HepG2 (cell line): ENCODE measurements around the gene HAP1. TPM values are rescaled to one million over a fixed set of nuclear protein-coding genes. Genes with fewer than 3 reads are reported as not detected.

ENCODE experiments used
- ATF2 ChIP-seq: sonication (generic); formaldehyde crosslinking; IDR thresholded peaks from 2 replicates; pipeline ENCODE4 v1.4.0; 2020; ENCODE audit warnings: missing genetic modification reagents
- ETV5 ChIP-seq: IDR thresholded peaks from 2 replicates; pipeline ENCODE4 v1.6.1; 2018; ENCODE audit warnings: missing biosample characterization, missing genetic modification reagents, inconsistent platforms, borderline replicate concordance
- GTF3A ChIP-seq: sonication (generic); formaldehyde crosslinking; conservative IDR thresholded peaks from 2 replicates; pipeline ENCODE4 v1.4.0; 2020; ENCODE audit warnings: mild to moderate bottlenecking, missing genetic modification reagents
- HOXA5 ChIP-seq: sonication (generic); formaldehyde crosslinking; IDR thresholded peaks from 2 replicates; pipeline ENCODE4 v1.4.0; 2020; ENCODE audit warnings: missing genetic modification reagents
- LCORL ChIP-seq, 2 experiments: fragments of 450-650 bp in 1 of 2; sonication (generic) in 1 of 2; formaldehyde crosslinking in 1 of 2; IDR thresholded peaks; 2 replicates each; pipeline versions ENCODE4 v1.5.0 to v1.6.1; 2017 to 2020; ENCODE audit warnings: antibody characterized with exemption in 1 of 2, missing genetic modification reagents in 1 of 2
- NAIF1 ChIP-seq: sonication (generic); formaldehyde crosslinking; IDR thresholded peaks from 2 replicates; pipeline ENCODE4 v1.5.0; 2020; ENCODE audit warnings: mild to moderate bottlenecking, missing genetic modification reagents, borderline replicate concordance
- PATZ1 ChIP-seq: sonication (generic); formaldehyde crosslinking; IDR thresholded peaks from 2 replicates; pipeline ENCODE4 v1.4.0; 2020; ENCODE audit warnings: missing genetic modification reagents
- PHF21A ChIP-seq: sonication (generic); formaldehyde crosslinking; IDR thresholded peaks from 2 replicates; pipeline ENCODE4 v1.5.0; 2020; ENCODE audit warnings: mild to moderate bottlenecking, missing genetic modification reagents
- POLR2A ChIP-seq, 2 experiments: IDR thresholded peaks; 2 replicates each; pipeline ENCODE4 v1.6.1; 2011; ENCODE audit warnings: low read depth in 2 of 2, low read length in 2 of 2, mild to moderate bottlenecking in 1 of 2, moderate library complexity in 1 of 2; ENCODE audit not compliant: insufficient read depth in 1 of 2
- RARA ChIP-seq: IDR thresholded peaks from 2 replicates; pipeline ENCODE4 v1.6.1; 2016; ENCODE audit warnings: missing genetic modification reagents, missing compliant biosample characterization
- SNAI1 ChIP-seq: sonication (generic); formaldehyde crosslinking; IDR thresholded peaks from 2 replicates; pipeline ENCODE4 v1.5.0; 2020; ENCODE audit warnings: mild to moderate bottlenecking, missing genetic modification reagents, borderline replicate concordance
- SOX6 ChIP-seq, 2 experiments: fragments of 450-650 bp in 1 of 2; sonication (generic) in 1 of 2; formaldehyde crosslinking in 1 of 2; IDR thresholded peaks; 2 replicates each; pipeline versions ENCODE4 v1.4.0 to v1.6.1; 2017 to 2020; ENCODE audit warnings: antibody characterized with exemption in 1 of 2, mild to moderate bottlenecking in 1 of 2, missing genetic modification reagents in 1 of 2
- ZC3H4 ChIP-seq: sonication (generic); formaldehyde crosslinking; IDR thresholded peaks from 2 replicates; pipeline ENCODE4 v1.4.0; 2020; ENCODE audit warnings: missing genetic modification reagents, borderline replicate concordance
- ZKSCAN5 ChIP-seq: sonication (generic); formaldehyde crosslinking; IDR thresholded peaks from 2 replicates; pipeline ENCODE4 v1.5.1; 2020; ENCODE audit warnings: mild to moderate bottlenecking, missing genetic modification reagents
- ZNF142 ChIP-seq: sonication (generic); formaldehyde crosslinking; IDR thresholded peaks from 2 replicates; pipeline ENCODE4 v1.4.0; 2020; ENCODE audit warnings: missing genetic modification reagents
- ZNF264 ChIP-seq: sonication (generic); formaldehyde crosslinking; IDR thresholded peaks from 2 replicates; pipeline ENCODE4 v1.4.0; 2020; ENCODE audit warnings: missing genetic modification reagents
- ZNF605 ChIP-seq: sonication (generic); formaldehyde crosslinking; IDR thresholded peaks from 2 replicates; pipeline ENCODE4 v1.8.0; 2022; ENCODE audit warnings: mild to moderate bottlenecking, missing genetic modification reagents
- ZNF674 ChIP-seq: sonication (generic); formaldehyde crosslinking; IDR thresholded peaks from 2 replicates; pipeline ENCODE4 v1.5.0; 2020; ENCODE audit warnings: low read depth, mild to moderate bottlenecking, missing genetic modification reagents
- ZSCAN30 ChIP-seq: sonication (generic); formaldehyde crosslinking; IDR thresholded peaks from 2 replicates; pipeline ENCODE4 v1.5.0; 2020; ENCODE audit warnings: mild to moderate bottlenecking, missing genetic modification reagents
- polyA plus RNA-seq, 8 experiments: library from polyadenylated mRNA; depleted of rRNA in 3 of 8; stranded (reverse) in 7 of 8; unstranded in 1 of 8; fragments of >200 nt; fragmentation: Illumina TruSeq in 4 of 8; extraction: Trizol in 4 of 8; gene quantifications; 2 replicates each; pipeline versions ENCODE4 v1.2.1 to v1.2.3, GENCODE V29; 2011 to 2016; ENCODE audit warnings: low read depth in 4 of 8, missing spikeins in 1 of 8, mixed read lengths in 1 of 8; ENCODE audit not compliant: insufficient read depth in 1 of 8
- total RNA-seq, 5 experiments: library from RNA; depleted of rRNA; stranded (reverse); fragments of >200 nt; fragmentation: Illumina TruSeq; extraction: Trizol; gene quantifications; 2 replicates each; pipeline ENCODE4 v1.2.3, GENCODE V29; 2016; ENCODE audit warnings: low read depth in 1 of 5

Gene HAP1
- total and polyA plus RNA-seq, 2 of the 13 experiments (the other 11 are each of a cell fraction or from before 2014, with no cell fraction given) = 0.07 TPM

- TF ChIP-seq ATF2 (CRISPR knock-in tag) (peak; percentile 61; the same call in 1 of the 2 replicates), RARA (CRISPR knock-in tag) (peak; percentile 49), ZKSCAN5 (CRISPR knock-in tag) (no peak; the same call in 1 of the 2 replicates), ZSCAN30 (CRISPR knock-in tag) (peak; percentile 81; the same call in 1 of the 2 replicates), HOXA5 (peak; percentile 3; the same call in 1 of the 2 replicates), ETV5 (CRISPR knock-in tag) (no peak), SOX6 (IDR thresholded peaks at IDR 0.05) (no peak), SOX6 (CRISPR knock-in tag; IDR thresholded peaks at IDR 0.05) (no peak), ZNF142 (0 out of 2 replicates have a peak, but pooled peaks have one; percentile 44), PHF21A (CRISPR knock-in tag) (peak; percentile 48; the same call in 1 of the 2 replicates), ZNF264 (CRISPR knock-in tag) (peak; percentile 18; the same call in 1 of the 2 replicates), POLR2A (IDR thresholded peaks at IDR 0.05; ENCODE audit: insufficient read depth in 1 of 2, low read depth in 2 of 2, low read length in 2 of 2) (peak in 1 of 2 experiments; percentile 69; a peak in 1 of 4 replicates), LCORL (IDR thresholded peaks at IDR 0.05) (0 out of 2 replicates have a peak, but pooled peaks have one; percentile 22), LCORL (CRISPR knock-in tag; IDR thresholded peaks at IDR 0.05) (no peak), PATZ1 (CRISPR knock-in tag) (peak; percentile 93), ZNF605 (no peak), GTF3A (no peak), SNAI1 (no peak), ZC3H4 (CRISPR knock-in tag) (0 out of 2 replicates have a peak, but pooled peaks have one; percentile 40), ZNF674 (CRISPR knock-in tag) (0 out of 2 replicates have a peak, but pooled peaks have one; percentile 37), NAIF1 (CRISPR knock-in tag) (0 out of 2 replicates have a peak, but pooled peaks have one; percentile 47)
These were observed 46.4 kb downstream of the HAP1 start (continued) for GRCh38 chr17:41687828-41688640.
